ENCODE results near the gene RPL31.

- TF ChIP-seq USF2 (IDR thresholded peaks at IDR 0.05; ENCODE audit: borderline replicate concordance, low read depth, low read length): no peak
- no peak for TF ChIP-seq FOXM1 (IDR thresholded peaks at IDR 0.05; ENCODE audit: low read depth)
- no peak for TF ChIP-seq ELF1 (IDR thresholded peaks at IDR 0.05)
- TF ChIP-seq TAF1 (IDR thresholded peaks at IDR 0.05; ENCODE audit: borderline replicate concordance, low read depth, low read length): no peak
- TF ChIP-seq SIN3A (IDR thresholded peaks at IDR 0.05; ENCODE audit: borderline replicate concordance, low read depth, low read length): no peak
Measured at GRCh38 chr2:100987536-100987935, 14.6 kb upstream of the RPL31 start.

Measured in SK-N-SH (cell line).